ENCODE results near the gene SHB.
"Not testable (repeated sequence)": the region's sequence is repeated elsewhere in the genome, so short reads cannot be mapped to it uniquely, and the experiment has no call there.

SHB gene

GRCh38 chr9:37972351-37972848, 96.6 kb downstream of the SHB start:
- TF ChIP-seq JUND (IDR thresholded peaks at IDR 0.05; ENCODE audit: low read depth): no peak
- no peak for DNase-seq (ENCODE audit: low read depth in 1 of 2, low spot score in 1 of 2)
- in situ Hi-C loops (cut with HindIII; ENCODE audit: low pct_unique_long_range_greater_than_20kb, low sequenced_read_pairs): no loop called here

- in situ Hi-C loops (cut with HindIII; ENCODE audit: low pct_unique_long_range_greater_than_20kb, low sequenced_read_pairs): no loop called here
- DNase-seq (ENCODE audit: low read depth in 1 of 2, low spot score in 1 of 2): no peak
- no peak for TF ChIP-seq JUND (IDR thresholded peaks at IDR 0.05; ENCODE audit: low read depth)
These were observed 97.3 kb downstream of the SHB start for GRCh38 chr9:37971691-37972090.

GRCh38 chr9:37971108-37971459, 97.9 kb downstream of the SHB start:
- TF ChIP-seq JUND (IDR thresholded peaks at IDR 0.05; ENCODE audit: low read depth): no peak
- no peak for DNase-seq (ENCODE audit: low read depth in 1 of 2, low spot score in 1 of 2)
- in situ Hi-C loops (cut with HindIII; ENCODE audit: low pct_unique_long_range_greater_than_20kb, low sequenced_read_pairs): no loop called here

- in situ Hi-C loops (cut with HindIII; ENCODE audit: low pct_unique_long_range_greater_than_20kb, low sequenced_read_pairs): no loop called here
- TF ChIP-seq JUND (IDR thresholded peaks at IDR 0.05; ENCODE audit: low read depth): no peak
These were observed 98.5 kb downstream of the SHB start for GRCh38 chr9:37970301-37971107.

GRCh38 chr9:37969558-37970300, 99.3 kb downstream of the SHB start:
- no peak for DNase-seq (ENCODE audit: low read depth in 1 of 2, low spot score in 1 of 2)
- in situ Hi-C loops (cut with HindIII; ENCODE audit: low pct_unique_long_range_greater_than_20kb, low sequenced_read_pairs): no loop called here

More at GRCh38 chr9:37970301-37971107, 98.5 kb downstream of the SHB start:
- no peak for DNase-seq (ENCODE audit: low read depth in 1 of 2, low spot score in 1 of 2)

GRCh38 chr9:37969130-37969529, 99.9 kb downstream of the SHB start:
- in situ Hi-C loops (cut with HindIII; ENCODE audit: low pct_unique_long_range_greater_than_20kb, low sequenced_read_pairs): no loop called here
- no peak for DNase-seq (ENCODE audit: low read depth in 1 of 2, low spot score in 1 of 2)
- no peak for TF ChIP-seq JUND (IDR thresholded peaks at IDR 0.05; ENCODE audit: low read depth)

More at GRCh38 chr9:37969558-37970300, 99.3 kb downstream of the SHB start:
- TF ChIP-seq JUND (IDR thresholded peaks at IDR 0.05; ENCODE audit: low read depth): no peak

- in situ Hi-C loops (cut with HindIII; ENCODE audit: low pct_unique_long_range_greater_than_20kb, low sequenced_read_pairs): no loop called here
- TF ChIP-seq JUND (IDR thresholded peaks at IDR 0.05; ENCODE audit: low read depth): no peak
- DNase-seq (ENCODE audit: low read depth in 1 of 2, low spot score in 1 of 2): no peak
These were observed 100.8 kb downstream of the SHB start for GRCh38 chr9:37968228-37968701.

- no peak for TF ChIP-seq JUND (IDR thresholded peaks at IDR 0.05; ENCODE audit: low read depth)
- no peak for DNase-seq (ENCODE audit: low read depth in 1 of 2, low spot score in 1 of 2)
- in situ Hi-C loops (cut with HindIII; ENCODE audit: low pct_unique_long_range_greater_than_20kb, low sequenced_read_pairs): no loop called here
These were observed 101.3 kb downstream of the SHB start for GRCh38 chr9:37967761-37968080.

- DNase-seq (ENCODE audit: low read depth in 1 of 2, low spot score in 1 of 2): no peak
- TF ChIP-seq JUND (IDR thresholded peaks at IDR 0.05; ENCODE audit: low read depth): no peak
- in situ Hi-C loops (cut with HindIII; ENCODE audit: low pct_unique_long_range_greater_than_20kb, low sequenced_read_pairs): no loop called here
These were observed 101.8 kb downstream of the SHB start for GRCh38 chr9:37967014-37967760.

- DNase-seq (ENCODE audit: low read depth in 1 of 2, low spot score in 1 of 2): no peak
- TF ChIP-seq JUND (IDR thresholded peaks at IDR 0.05; ENCODE audit: low read depth): no peak
- in situ Hi-C loops (cut with HindIII; ENCODE audit: low pct_unique_long_range_greater_than_20kb, low sequenced_read_pairs): no loop called here
These were observed 102.5 kb downstream of the SHB start for GRCh38 chr9:37966412-37967013.

GRCh38 chr9:37965676-37966345, 103.2 kb downstream of the SHB start:
- DNase-seq (ENCODE audit: low read depth in 1 of 2, low spot score in 1 of 2); in situ Hi-C loops (cut with HindIII; ENCODE audit: low pct_unique_long_range_greater_than_20kb, low sequenced_read_pairs): not testable (repeated sequence)

- TF ChIP-seq JUND (IDR thresholded peaks at IDR 0.05; ENCODE audit: low read depth): no peak
- in situ Hi-C loops (cut with HindIII; ENCODE audit: low pct_unique_long_range_greater_than_20kb, low sequenced_read_pairs): no loop called here
- DNase-seq (ENCODE audit: low read depth in 1 of 2, low spot score in 1 of 2): no peak
These were observed 103.9 kb downstream of the SHB start for GRCh38 chr9:37965116-37965515.
